Transverse colon (tissue), 4 donors: ENCODE data around the gene MYO16.

Experiments
- EP300 ChIP-seq: sonication (generic); formaldehyde crosslinking; IDR thresholded peaks from one replicate; pipeline ENCODE4 v1.6.1; 2017; ENCODE audit warnings: antibody characterized with exemption, low read depth
- POLR2A ChIP-seq: fragments of 450-650 bp; IDR thresholded peaks from one replicate; pipeline ENCODE4 v1.6.1; 2016; ENCODE audit warnings: antibody characterized with exemption, mild to moderate bottlenecking, moderate library complexity
- POLR2AphosphoS5 ChIP-seq, 3 donors: sonication (generic); formaldehyde crosslinking; IDR thresholded peaks; one replicate each; pipeline ENCODE4 v1.6.1; 2016; ENCODE audit warnings: antibody characterized with exemption in 3 of 3
- TF ChIP-seq, protein P1 (sequence below), 5 experiments: fragments of 200-600 bp in 3 of 5; fragments of 450-650 bp in 2 of 5; sonication (generic) in 3 of 5; IDR thresholded peaks; 1 replicate in 2 of 5; 2 replicates in 3 of 5; pipeline ENCODE4 v1.5.1; 2016 to 2017; ENCODE audit warnings: antibody characterized with exemption in 5 of 5, inconsistent platforms in 3 of 5, mild to moderate bottlenecking in 2 of 5, moderate library complexity in 1 of 5

DNA sequence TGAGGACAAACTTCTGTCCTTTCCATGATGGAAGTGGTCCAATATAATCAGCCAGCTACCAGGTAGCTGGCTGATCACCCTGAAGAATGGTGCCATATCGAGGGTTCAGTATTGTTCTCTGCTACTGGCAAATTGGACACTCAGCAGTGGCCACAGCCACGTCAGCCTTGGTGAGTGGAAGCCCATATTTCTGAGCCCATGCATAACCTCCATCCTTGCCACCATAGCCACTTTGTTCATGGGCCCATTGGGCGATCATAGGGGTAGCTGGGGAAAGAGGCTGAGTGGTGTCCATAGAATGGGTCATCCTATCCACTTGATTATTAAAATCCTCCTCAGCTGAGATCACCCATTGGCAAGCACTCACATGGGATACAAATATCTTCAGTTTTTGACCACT, 591.2 kb downstream of the MYO16 start:
- TF ChIP-seq POLR2A (no peak), POLR2AphosphoS5 (IDR thresholded peaks at IDR 0.05) (no peak), EP300 (no peak)
- TF ChIP-seq, protein P1, sequence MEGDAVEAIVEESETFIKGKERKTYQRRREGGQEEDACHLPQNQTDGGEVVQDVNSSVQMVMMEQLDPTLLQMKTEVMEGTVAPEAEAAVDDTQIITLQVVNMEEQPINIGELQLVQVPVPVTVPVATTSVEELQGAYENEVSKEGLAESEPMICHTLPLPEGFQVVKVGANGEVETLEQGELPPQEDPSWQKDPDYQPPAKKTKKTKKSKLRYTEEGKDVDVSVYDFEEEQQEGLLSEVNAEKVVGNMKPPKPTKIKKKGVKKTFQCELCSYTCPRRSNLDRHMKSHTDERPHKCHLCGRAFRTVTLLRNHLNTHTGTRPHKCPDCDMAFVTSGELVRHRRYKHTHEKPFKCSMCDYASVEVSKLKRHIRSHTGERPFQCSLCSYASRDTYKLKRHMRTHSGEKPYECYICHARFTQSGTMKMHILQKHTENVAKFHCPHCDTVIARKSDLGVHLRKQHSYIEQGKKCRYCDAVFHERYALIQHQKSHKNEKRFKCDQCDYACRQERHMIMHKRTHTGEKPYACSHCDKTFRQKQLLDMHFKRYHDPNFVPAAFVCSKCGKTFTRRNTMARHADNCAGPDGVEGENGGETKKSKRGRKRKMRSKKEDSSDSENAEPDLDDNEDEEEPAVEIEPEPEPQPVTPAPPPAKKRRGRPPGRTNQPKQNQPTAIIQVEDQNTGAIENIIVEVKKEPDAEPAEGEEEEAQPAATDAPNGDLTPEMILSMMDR (IDR thresholded peaks at IDR 0.05): no peak
